HG02678 (cell line): Measurements from ENCODE around the gene GRAMD1B.

Experiments used
- ATAC-seq: cut with Tn5 transposase; IDR thresholded peaks from one replicate; pipeline ENCODE4 v1.9.1; 2021; ENCODE audit warnings: mild to moderate bottlenecking, moderate library complexity; ENCODE audit not compliant: unreplicated experiment

GRAMD1B gene

DNA sequence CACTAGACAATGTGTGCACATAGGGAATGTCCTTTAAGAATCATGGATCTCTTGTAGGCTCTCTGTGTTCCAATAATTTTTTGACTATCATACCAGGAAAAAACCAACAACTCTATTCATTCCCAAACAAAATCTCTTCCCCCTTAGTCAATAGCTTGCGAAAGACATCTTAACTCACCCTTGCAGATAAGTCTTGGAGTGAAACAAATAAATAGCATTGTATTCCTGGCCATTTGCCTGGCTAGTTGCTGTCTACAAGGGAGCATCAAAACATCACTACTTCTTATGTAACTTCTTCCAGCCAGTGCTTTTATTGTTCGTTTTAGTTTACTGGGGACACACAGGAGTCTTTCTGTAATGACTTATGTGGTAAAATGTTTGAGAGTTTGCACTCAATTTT lies 194.9 kb downstream of the GRAMD1B start:
- ATAC-seq = no peak

DNA sequence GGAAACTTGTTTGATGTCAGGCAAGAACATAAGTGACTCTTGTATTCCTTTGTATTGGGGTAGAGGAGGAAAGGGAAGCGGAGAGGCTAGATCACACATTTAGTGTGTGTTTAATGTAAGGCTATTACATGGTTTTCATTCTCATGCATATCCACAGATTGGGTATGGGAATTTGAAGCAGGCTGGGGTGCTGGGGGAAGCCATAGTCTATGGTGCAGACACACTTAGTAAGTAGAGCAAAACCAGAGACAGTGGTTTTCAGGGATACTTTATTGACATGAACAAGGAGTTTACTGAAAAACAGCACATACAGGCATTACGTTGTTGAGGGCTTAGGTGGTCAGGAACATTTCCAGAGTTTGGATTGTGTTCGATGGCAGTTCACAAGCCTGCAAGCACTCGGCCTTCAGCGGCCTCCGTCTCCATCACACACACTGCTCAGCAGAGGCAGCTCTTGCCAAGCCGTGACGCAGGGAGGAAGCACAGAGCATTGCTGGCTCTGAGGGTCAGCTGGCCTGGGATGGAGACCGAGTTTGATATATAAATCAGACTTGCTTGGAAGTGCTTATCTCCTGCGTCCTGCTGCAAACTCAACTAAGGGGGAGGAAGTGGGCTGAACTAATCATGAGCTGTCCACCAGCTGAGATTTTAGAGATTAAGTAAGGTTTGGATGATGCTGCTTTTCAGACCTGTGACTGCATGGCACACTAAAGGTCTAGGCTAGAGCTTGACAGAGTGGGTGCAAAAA lies 199.0 kb downstream of the GRAMD1B start:
- ATAC-seq = no peak

DNA sequence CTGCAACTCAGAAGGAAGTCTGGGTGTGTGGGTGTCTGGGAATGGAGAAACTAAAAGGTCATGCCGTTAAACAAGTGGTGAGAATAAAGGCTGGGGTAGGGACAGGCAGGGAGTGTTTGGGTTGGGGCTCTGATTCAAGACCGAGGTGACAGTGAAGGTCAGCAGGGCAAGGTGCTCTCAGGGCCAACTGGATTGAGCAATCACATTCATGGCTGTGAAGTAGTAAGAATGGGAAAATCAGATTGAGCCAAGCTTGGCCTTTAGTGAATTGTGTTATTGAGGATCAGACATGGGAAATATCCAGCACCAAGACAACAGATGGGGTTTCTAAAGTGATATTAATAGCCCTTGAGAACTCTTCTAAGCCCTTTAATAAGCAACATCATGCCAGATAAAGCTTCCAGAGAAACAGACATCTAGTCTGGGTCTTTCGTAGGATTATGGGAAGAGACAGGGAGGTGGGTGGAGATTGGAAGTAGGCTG lies 200.1 kb downstream of the GRAMD1B start:
- no peak for ATAC-seq

DNA sequence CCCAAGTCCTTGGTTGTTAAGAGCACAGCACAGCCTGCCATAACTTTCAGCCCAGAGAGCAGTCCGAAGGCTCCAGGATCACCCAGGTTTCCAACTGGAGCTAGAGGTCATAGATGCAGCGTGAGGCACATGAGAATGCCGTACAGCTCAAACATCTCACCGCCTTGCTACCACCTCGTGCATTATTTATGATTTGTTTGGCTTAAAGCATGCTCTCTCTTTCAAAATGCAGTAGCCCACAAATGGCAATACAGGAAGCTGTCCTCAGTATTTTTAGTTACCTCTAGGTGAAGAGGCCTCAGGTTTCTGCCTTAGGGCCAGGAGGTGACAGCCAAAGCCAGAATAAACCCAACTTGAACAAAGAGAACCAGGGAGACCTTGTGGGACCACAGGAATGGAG lies 210.0 kb downstream of the GRAMD1B start:
- no peak for ATAC-seq

DNA sequence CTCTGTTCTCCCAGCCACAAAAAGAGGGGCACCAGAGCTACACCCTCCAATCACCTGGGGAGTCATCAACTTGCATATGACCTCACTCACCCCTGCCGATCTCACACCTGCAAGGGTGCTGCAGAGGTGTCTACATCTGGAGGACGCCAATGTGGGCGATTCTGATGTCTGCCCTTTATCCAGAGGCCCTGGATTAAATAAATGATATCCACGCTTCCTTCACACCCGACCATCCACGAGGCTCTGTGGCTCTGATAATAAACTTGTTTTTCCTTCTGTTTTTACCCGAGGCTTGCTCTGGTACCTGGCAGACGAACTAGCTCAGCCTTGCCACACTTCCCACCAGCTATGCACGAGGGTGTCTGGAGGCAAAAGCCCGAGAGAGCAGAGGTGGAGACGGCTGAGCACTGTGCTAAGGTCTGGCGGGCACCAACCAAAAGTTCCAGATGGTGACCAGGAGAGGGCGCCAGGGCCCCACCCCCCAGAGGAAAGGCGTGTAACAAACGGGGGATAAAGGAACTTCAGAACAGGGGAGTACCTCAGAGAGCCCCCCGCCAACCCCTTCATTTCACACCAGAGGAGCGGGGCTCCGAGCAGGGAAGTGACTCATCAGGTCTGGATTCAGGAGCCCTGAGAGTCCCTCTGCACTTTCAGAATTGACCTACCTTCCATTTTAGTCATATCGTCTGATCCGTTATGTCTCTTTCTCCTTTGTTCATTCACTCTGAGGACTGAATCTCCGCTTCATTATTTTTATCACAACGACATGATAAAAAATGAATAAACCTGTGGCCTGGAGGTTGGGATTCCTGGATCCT lies 210.8 kb downstream of the GRAMD1B start:
- ATAC-seq = no peak

DNA sequence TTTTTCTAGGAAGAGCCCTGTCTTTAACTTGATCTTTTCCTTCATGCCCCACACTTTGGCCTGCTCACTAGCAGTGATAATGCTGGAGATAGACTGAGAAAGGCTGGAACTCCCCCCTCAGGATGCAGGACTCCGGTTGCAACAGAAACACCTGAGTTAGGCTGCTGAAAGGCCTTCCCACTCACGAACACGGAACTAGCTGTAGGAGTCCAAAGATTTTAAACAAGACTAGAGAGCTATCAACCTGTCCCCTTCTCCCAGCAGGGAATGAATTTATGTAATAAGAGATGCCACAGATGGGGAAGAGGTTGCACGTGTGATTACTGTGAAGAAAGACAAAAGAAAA lies 211.4 kb downstream of the GRAMD1B start:
- ATAC-seq = no peak

DNA sequence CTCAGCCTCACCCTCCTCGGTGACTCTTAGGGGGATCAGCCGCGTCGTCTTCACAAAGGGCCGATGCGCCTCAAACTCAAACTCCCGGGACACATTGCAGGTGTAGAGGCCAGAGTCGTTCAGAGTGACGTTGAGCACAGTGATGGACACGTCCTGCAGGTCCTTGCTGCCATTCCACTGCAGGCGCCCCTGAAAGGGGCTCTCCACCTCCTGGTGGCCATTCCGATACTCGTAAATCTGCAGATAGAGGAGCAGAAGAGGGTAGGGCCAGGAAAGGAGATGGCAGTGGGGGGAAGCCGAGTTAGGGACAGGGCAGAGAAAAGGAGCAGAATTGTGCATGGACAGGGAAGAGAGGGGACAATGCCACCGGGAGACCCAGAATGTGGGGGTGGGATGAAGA lies 212.4 kb downstream of the GRAMD1B start:
- no peak for ATAC-seq

DNA sequence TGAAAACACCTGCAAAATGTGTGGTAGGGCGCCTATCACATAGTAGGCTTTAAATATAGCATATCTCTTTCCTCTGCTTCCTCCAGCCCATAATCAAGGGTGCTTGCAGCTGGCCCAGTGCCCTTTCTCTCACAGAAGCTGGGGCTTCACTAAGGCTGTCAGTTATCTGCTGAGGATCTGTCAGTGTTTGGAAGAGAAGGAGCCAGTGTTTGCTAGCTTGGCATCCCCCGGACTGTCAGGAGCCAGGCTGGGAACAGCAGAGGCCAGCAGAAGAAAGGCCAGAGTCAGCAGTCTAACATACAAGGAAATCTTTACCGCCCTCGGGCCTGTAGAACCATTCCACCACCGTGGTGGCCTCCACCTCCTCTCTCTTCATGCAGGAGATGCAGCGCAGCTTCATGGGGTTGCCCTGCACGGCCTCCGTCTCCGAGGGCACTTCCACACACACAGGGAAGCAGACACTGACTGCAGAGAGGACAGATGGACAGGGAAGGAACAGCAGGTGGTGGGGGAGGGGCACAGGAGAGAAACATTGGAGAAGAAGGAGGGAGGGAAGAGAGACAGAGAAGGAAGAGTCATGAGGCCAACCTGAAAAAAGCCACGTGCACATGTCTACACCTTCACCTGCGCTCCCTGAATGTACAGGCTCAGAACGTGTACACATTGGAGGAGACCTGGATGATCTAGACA lies 215.4 kb downstream of the GRAMD1B start:
- no peak for ATAC-seq

DNA sequence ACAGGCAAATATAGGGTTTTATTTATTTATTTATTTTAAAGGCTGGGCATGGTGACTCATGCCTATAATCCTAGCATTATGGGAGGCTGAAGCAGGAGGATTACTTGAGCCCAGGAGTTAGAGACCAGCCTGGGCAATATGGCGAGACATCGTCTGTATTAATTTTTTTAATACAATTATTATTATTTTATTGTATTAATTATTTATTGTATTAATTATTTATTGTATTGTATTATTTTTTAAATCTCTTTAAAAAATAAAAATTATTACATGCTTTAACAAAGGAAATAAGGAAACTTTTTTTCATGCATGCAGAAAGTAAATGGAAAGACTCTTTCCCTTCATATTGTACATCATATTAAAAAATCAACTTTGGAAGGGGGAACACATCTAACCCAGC lies 220.8 kb downstream of the GRAMD1B start:
- ATAC-seq = no peak

DNA sequence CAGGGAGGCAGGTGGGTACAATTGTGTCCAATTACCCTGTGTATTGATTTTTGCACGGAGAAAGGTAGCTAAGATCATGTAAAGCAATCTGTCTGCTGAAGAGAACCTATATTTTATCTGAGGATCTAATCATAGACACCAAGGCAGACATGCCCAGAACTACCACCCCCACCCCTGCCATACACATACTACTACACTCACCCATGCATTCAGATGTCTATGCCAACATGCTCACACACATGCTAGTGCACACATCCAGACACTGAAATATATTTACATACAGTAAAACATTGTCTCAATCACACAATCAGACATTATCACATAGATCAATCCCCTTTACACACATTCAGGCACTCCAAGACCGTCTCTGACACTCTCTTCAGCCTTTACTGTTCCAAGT lies 222.5 kb downstream of the GRAMD1B start:
- ATAC-seq = no peak

DNA sequence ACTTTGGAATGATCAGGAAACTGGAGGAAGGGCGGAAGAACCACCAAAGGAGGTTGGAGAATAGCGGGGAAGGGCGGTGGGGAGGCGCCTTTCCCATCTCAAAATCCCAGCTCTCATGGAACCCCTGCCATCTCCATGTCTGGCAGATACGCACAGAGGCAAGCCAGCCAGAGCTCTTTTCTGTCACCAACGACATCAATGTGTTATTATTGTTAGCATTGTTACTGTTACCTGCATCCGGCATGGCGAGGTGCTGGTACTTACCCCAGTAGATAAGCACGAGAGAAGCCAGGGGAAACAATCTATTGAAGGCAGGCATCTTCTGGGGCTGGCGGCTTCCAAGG lies 223.4 kb downstream of the GRAMD1B start:
- no peak for ATAC-seq

DNA sequence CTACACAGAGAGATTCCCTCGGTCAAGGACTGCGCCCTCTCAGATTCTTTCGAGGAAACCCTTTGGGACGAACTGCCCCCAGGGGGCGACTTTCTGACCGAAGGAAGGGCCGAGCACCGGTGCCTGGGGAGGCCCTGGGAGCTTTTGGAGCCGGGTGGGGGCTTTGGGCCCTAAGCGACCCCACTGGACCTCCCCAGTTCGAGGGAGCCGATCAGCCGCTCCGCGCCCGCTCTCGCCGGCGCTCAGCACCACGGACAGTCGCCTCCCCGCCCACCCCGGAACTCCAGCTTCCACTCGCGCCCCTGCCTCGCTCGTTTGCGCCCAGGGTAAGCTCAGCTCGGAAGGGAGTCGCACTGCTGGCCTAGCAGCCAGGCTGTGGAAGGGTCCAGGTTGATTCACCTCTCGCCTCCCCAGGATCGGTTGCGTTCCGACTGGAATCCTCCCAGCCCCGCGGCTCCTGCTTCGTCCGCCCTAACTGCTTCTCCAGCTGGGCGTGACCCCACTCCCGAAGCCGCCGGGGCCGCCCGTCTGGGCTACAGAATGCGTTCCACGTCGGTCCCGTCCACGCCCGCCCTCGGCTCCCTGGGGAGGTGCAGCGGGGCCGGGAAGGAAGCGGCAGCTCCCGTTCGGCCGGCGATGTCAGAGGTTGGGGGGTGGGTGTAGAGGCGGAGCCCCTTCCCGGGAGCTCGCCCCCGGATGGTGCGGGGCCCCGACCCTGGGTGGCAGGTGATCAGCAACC lies 223.9 kb downstream of the GRAMD1B start:
- ATAC-seq = peak; percentile 37

DNA sequence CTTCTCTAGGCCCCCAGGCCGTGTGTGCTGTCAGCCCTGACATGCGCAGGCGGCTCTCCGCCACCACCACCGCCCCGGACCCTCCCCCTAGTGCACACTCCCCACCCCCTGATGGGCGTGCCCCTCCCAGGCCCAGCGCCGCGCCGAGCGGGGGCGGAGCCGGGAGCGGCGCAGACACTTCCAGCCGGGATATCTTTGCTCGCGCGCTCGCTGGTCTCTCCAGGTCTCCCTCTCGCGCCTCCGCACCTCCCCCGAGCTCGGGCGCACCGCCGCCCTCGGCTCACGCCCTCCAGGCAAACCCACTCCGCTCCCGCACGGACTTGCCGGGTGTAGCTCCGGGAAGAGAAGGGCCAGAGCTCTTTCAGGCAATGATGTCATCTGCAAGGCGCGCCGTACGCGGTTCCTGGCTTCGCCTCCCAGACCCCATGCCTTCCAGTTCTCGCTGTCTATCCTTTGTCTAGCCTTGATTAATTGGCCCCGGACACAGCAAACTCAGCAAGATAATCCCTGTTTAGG lies 224.6 kb downstream of the GRAMD1B start, which contains the start of gene SCN3B:
Gene SCN3B, minus strand, starts transcription at position 59 of the 516 bp plus-strand sequence. CDS start 823 bp downstream, outside the sequence.
- ATAC-seq = peak; percentile 41

DNA sequence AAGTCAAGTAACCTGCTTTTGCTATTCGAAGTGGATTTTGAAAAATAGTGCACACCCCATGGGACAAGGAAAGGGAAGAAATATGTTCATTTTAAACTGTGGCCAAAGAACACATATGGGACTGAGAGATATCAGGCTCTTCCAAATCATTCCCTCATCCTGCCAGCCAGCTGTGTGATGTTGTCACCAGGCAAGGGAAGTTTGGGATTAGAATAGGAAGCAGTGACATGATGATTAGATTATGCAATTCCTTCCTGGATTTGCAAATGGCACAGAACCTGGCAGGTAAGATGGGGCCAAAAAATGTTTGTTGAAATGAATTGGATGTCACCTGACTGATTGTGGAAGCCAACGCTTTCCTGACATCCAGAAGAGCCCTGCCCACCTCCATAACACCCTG lies 229.2 kb downstream of the GRAMD1B start:
- no peak for ATAC-seq

DNA sequence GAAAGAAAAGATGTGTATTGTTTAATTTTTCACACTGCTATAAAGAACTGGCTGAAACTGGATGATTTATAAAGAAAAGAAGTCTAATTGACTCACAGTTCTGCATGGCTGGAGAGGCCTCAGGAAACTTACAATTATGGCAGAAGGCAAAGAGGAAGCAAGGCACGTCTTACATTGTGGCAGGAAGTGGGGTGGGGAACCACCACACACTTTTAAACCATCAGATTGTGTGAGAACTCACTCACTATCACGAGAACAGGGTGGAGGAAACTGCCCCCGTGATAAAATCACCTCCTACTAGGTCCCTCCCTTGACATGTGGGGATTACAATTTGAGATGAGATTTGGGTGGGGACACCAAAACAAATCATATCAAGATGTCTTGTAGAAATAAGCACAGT lies 229.9 kb downstream of the GRAMD1B start:
- ATAC-seq = peak; percentile 49

DNA sequence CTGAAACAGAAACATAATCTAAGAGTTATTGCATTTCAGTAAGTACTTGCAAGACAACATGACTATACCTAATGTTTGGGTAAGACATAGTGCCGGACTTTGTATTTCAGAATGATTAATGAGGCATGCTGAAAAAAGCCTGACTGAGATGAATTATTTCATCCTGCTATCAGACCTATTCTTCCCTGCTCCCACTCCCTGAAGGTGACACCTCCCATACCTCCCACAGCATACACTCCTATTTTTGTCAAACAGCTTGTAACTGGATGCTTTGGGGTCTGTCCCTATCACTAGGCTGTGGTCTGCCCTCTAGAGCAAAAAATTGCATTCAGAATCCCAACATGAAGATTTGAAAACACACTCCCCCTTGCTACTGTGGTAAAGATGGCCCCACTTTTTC lies 235.2 kb downstream of the GRAMD1B start:
- ATAC-seq = no peak

DNA sequence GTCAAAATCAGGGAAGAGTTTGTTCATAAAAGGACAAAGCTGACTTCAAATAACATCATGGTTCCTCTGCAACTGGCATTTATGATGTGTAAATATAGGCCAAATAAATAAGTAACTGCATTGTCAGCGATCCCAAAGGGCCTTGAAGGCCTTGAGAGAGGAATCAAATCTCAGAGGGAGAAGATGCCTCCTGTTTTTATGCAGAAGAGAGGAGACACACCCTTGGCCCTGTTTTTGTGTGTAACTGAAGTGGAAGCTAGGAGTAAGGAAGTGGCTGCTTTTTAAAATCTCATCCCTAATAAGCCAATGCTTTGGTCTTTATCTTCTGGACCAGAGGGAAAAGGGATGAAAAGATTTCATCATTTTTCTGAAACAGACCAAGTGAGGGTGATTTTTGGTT lies 240.0 kb downstream of the GRAMD1B start:
- ATAC-seq = no peak

DNA sequence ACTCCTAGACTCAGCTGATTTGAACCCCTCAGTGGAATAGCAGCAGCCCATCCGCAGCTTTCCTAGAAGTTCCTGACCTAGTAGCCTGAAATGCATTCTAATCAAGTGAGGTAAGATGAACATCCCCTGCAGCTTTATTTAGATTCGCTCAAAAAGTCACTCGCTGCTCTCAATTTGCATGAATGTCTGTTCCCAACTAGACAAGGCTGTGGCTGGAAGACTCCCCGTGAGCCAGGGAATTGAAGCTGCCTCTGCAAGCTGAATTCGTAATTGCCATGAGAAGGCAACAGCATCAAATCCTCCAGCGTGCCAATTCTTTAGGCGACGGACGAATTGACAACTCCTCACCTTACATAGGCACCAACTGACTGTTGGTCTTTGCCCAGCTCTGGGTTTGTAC lies 241.5 kb downstream of the GRAMD1B start:
- no peak for ATAC-seq

DNA sequence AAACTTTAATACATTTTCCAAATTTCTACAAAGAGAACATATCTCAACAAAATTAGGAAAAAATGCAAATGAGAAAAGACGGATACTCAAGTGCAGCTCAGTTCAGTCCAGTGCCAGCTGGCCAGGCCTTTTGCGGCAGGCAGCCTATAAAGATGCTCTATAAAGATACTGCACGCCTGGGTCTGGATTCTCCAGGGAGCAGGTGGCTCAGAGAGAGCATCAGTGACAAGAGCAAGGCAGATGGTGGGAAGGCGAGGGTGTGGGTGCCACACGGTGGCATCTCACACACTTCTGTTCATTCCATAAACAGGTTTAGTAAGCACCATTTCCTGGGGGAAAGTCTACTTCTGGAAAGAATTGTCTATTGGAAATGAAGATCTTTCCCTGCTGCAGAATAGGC lies 242.5 kb downstream of the GRAMD1B start:
- ATAC-seq = no peak

DNA sequence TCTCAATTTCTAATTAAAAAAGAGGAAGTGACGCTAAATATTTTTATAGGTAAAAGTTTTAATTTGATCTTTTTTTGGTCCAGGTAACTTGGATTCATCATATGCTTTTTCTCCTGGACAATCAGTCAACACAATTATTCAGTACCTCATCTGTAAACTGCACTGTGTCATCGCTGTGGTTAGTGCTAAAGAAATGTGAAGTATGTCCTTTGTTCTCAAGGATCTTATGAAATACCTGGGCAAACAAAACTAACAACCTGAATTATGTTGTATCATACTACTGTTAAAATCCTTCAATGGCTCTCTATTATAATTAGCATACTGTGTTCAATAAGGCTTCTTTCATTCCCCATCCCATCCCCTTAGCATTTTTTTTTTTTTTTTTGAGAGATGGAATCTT lies 244.2 kb downstream of the GRAMD1B start:
- ATAC-seq = no peak
